ENCODE measurements around the gene TMEM184A. TPM values are rescaled to one million over a fixed set of nuclear protein-coding genes. Genes with fewer than 3 reads are reported as not detected.
"Not testable (repeated sequence)": the region's sequence is repeated elsewhere in the genome, so short reads cannot be mapped to it uniquely, and the experiment has no call there.

TMEM184A gene
- total RNA-seq, 6 experiments from 2014 or later = 15.1 to 32.8 (median 26.7) TPM

GRCh38 chr7:1584700-1585099 is 28.7 kb upstream of the TMEM184A start:
- Histone ChIP-seq H3K4me3 (no peak overlapping the region), H3K36me3 (no peaks in the 10 kb centered on the region), H3K9me3 (peaks cover 0 to 3% (median 0%) of the 10 kb centered on the region in 4 donors), H3K27ac (no peak overlapping the region), H3K4me1 (no peaks in the 10 kb centered on the region), H3K27me3 (no peaks in the 10 kb centered on the region)
- intact Hi-C loops (cut with DNase I) = loop anchor here (10.0 kb wide), 1 partner anchor 620 kb away; no protein-coding TSS in a partner anchor
- DNase-seq (no peak), ATAC-seq (no peak)
- WGBS (ENCODE audit: insufficient coverage, low coverage, low lambda C conversion rate, missing lambda C conversion rate) = 89% methylated on average over 9 of the region's 18 CpGs
- no peak for TF ChIP-seq POLR2A (IDR thresholded peaks at IDR 0.05)

DNA sequence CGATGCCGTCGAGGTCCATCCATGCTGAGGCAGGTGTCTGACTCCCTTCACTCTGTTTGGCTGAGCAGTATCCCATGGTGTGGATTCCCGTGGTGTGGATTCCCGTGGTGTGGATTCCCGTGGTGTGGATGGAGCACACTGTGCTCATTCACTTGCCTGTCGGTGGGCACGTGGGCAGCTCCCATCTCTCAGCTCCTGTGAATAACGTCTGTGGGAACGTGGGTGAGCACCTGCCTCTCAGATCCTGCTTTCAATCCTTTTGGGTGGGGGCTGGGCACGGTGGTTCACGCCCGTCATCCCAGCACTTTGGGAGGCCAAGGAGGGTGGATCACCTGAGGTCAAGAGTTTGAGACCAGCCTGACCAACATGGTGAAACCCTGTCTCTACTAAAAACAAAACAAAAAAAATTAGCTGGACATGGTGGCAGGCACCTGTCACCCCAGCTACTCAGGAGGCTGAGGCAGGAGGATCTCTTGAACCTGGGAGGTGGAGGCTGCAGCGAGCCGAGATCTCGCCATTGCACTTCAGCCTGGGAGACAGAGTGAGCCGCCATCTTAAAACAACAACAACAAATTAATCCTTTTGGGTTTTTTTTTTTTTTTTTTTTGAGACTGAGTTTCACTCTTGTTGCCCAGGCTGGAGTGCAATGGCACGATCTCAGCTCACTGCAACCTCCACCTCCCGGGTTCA is 27.4 kb upstream of the TMEM184A start:
- not testable (repeated sequence) for H3K36me3 ChIP-seq, H3K27ac ChIP-seq, ATAC-seq, DNase-seq, H3K4me1 ChIP-seq, H3K27me3 ChIP-seq, H3K9me3 ChIP-seq, H3K4me3 ChIP-seq
- intact Hi-C loops (cut with DNase I) = loop anchor here (10.0 kb wide), 1 partner anchor 621 kb away; no protein-coding TSS in a partner anchor
- WGBS (ENCODE audit: insufficient coverage, low coverage, low lambda C conversion rate, missing lambda C conversion rate) = 85% methylated on average over 19 of the region's 19 CpGs

- DNase-seq (no peak), ATAC-seq (no peak)
- TF ChIP-seq POLR2A (IDR thresholded peaks at IDR 0.05) = no peak
- TF ChIP-seq CTCF (IDR thresholded peaks at IDR 0.05) = no peak
- no peaks in the 10 kb centered on the region for H3K4me1 ChIP-seq
- intact Hi-C loops (cut with DNase I) = loop anchor here (10.0 kb wide), 1 partner anchor 624 kb away; no protein-coding TSS in a partner anchor
- no peak overlapping the region for H3K27ac ChIP-seq
- H3K9me3 ChIP-seq = no peaks in the 10 kb centered on the region
- no peaks in the 10 kb centered on the region for H3K27me3 ChIP-seq
- H3K36me3 ChIP-seq = no peaks in the 10 kb centered on the region
- 84% methylated on average over 7 of the region's 19 CpGs for WGBS (ENCODE audit: insufficient coverage, low coverage, low lambda C conversion rate, missing lambda C conversion rate)
- no peak overlapping the region for H3K4me3 ChIP-seq
Measured at GRCh38 chr7:1580422-1581030, 24.5 kb upstream of the TMEM184A start.

DNA sequence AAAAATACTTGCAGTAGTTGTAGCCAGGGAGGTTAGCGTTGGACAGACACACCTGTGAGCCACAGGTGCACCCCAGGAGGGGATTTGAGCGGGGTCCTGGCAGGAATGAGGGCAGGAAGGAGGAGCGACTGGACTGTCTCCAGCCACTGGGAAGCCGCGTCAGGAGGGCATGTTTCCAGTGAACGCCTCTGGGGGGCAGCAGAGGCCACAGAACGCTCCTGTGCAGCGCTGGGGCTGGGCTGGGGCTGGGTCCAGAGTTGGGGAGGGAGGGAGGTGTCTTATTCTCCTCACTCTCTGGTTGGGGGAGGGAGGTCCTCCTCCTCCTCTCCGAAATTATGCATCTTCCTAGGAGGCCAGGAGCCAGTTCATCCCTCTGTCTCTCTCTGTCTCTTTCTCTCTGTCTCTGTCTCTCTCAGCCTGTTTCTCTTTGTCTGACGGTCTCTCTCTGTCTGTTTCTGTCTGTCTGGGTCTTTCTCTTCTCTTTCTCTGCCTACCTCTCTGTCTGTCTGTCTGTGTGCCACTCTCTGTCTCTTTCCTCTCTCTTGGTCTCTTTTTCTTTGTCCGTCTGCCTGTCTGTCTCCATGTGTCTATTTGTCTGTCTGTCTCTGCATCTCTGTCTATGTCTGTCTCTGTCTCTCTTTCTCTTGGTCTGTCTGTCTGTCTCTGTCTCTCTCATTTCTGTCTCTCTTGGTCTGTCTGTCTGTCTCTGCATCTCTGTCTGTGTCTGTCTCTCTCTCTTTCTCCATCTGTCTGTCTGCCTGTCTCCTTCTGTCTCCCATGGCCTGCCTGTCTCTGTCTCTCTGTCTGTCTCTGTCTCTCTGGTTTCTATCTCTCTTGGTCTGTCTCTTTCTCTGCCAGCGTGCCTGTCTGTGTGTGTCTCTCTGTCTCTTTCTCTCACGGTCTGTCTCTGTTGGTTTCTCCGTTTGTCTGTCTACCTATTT is 23.7 kb upstream of the TMEM184A start:
- Histone ChIP-seq H3K4me3 (no peak overlapping the region), H3K27ac (no peak overlapping the region), H3K9me3 (no peaks in the 10 kb centered on the region), H3K27me3 (no peaks in the 10 kb centered on the region), H3K36me3 (no peaks in the 10 kb centered on the region), H3K4me1 (no peaks in the 10 kb centered on the region)
- 45% methylated on average over 8 of the region's 14 CpGs for WGBS (ENCODE audit: insufficient coverage, low coverage, low lambda C conversion rate, missing lambda C conversion rate)
- intact Hi-C loops (cut with DNase I) = loop anchor here (10.0 kb wide), 1 partner anchor 625 kb away; no protein-coding TSS in a partner anchor
- peak; percentile 96 to 99 (median 98) for ATAC-seq
- TF ChIP-seq POLR2A (IDR thresholded peaks at IDR 0.05) (no peak), CTCF (IDR thresholded peaks at IDR 0.05) (peak; percentile 71 to 78 (median 76))
- peak; percentile 71 to 77 (median 74) for DNase-seq

DNA sequence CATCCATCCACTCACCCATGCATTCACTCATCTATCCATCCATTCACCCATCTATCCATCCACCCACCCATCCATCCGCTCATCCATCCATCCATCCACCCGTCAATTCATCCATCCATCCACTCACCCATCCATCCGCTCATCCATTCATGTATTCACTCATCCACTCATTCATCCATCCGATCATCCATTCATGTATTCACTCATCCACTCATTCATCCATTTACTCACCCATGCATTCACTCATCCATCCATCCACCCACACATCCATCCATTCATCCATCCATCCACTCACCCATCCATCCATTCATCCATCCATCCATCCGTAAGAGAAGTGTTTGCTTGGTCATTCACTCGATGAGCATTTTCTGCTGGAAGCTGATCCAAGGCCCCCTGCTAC is 22.5 kb upstream of the TMEM184A start:
- Histone ChIP-seq H3K9me3 (no peaks in the 10 kb centered on the region), H3K4me1 (no peaks in the 10 kb centered on the region), H3K36me3 (no peaks in the 10 kb centered on the region), H3K4me3 (no peak overlapping the region), H3K27me3 (no peaks in the 10 kb centered on the region), H3K27ac (no peak overlapping the region)
- TF ChIP-seq CTCF (IDR thresholded peaks at IDR 0.05) (no peak), POLR2A (IDR thresholded peaks at IDR 0.05) (no peak)
- ATAC-seq = no peak
- 89% methylated on average over 6 of the region's 6 CpGs for WGBS (ENCODE audit: insufficient coverage, low coverage, low lambda C conversion rate, missing lambda C conversion rate)
- no peak for DNase-seq
- intact Hi-C loops (cut with DNase I) = no loop called here
